Peyer's patch (tissue), 4 donors: ENCODE measurements around the gene CADM1.

Source experiments
- CTCF ChIP-seq, 6 experiments: fragments of 450-650 bp in 4 of 6; fragments of 200-600 bp in 2 of 6; sonication (generic) in 1 of 6; IDR thresholded peaks; one replicate each; pipeline ENCODE4 v1.5.1; 2017 to 2019; ENCODE audit warnings: antibody characterized with exemption in 6 of 6, mild to moderate bottlenecking in 3 of 6, moderate library complexity in 1 of 6
- POLR2A ChIP-seq, 2 donors: fragments of 450-650 bp; IDR thresholded peaks; one replicate each; pipeline ENCODE4 v1.5.1; 2017; ENCODE audit warnings: antibody characterized with exemption in 2 of 2, mild to moderate bottlenecking in 2 of 2, moderate library complexity in 2 of 2

GRCh38 chr11:115500547-115501501, 3.4 kb downstream of the CADM1 start:
- TF ChIP-seq CTCF (IDR thresholded peaks at IDR 0.05) (no peak), POLR2A (IDR thresholded peaks at IDR 0.05) (no peak)
